Neural progenitor cell (in vitro differentiated cells): Measurements from ENCODE around the gene ZDBF2. TPM values are rescaled to one million over a fixed set of nuclear protein-coding genes. Genes with fewer than 3 reads are reported as not detected.

Experiments used
- DNase-seq: peaks from one replicate; pipeline ENCODE4 v3.0.0-alpha.2; 2016; ENCODE audit warnings: low spot score
- H2AFZ ChIP-seq: fragments of 200-600 bp; sonication (generic); replicated peaks from 2 replicates; pipeline ENCODE4 v1.6.1; 2016; ENCODE audit warnings: antibody characterized with exemption
- H3F3A ChIP-seq: fragments of 200-600 bp; sonication (generic); 2 replicates; pipeline ENCODE4 v1.6.1; 2016; ENCODE audit warnings: antibody characterized with exemption, low read depth
- H3K27ac ChIP-seq: fragments of 200-600 bp; sonication (generic); 2 replicates; pipeline ENCODE4 v1.5.1; 2016; ENCODE audit warnings: mild to moderate bottlenecking
- H3K27me3 ChIP-seq: fragments of 200-600 bp; sonication (generic); 2 replicates; pipeline ENCODE4 v1.6.1; 2016; ENCODE audit warnings: mild to moderate bottlenecking, moderate library complexity
- H3K36me3 ChIP-seq: fragments of 200-600 bp; sonication (generic); 2 replicates; pipeline ENCODE4 v1.5.1; 2016
- H3K4me1 ChIP-seq: fragments of 200-600 bp; sonication (generic); 2 replicates; pipeline ENCODE4 v1.6.1; 2016; ENCODE audit warnings: mixed run types
- H3K4me2 ChIP-seq: fragments of 200-600 bp; sonication (generic); 2 replicates; pipeline ENCODE4 v1.6.1; 2016
- H3K4me3 ChIP-seq: fragments of 200-600 bp; sonication (generic); 2 replicates; pipeline ENCODE4 v1.5.1; 2016
- H3K79me2 ChIP-seq: fragments of 200-600 bp; sonication (generic); 2 replicates; pipeline ENCODE4 v1.6.1; 2016; ENCODE audit warnings: low read depth
- H3K9ac ChIP-seq: fragments of 200-600 bp; sonication (generic); 2 replicates; pipeline ENCODE4 v1.6.1; 2016
- H3K9me3 ChIP-seq: fragments of 200-600 bp; sonication (generic); 2 replicates; pipeline ENCODE4 v1.5.1; 2016; ENCODE audit warnings: low read depth
- H4K20me1 ChIP-seq: fragments of 200-600 bp; sonication (generic); 2 replicates; pipeline ENCODE4 v1.6.1; 2016; ENCODE audit warnings: low read depth
- H3K27ac Mint-ChIP-seq: 3 replicates; pipeline ENCODE4 v1.8.0; 2021; ENCODE audit warnings: mixed read lengths
- H3K27me3 Mint-ChIP-seq: 2 replicates; pipeline ENCODE4 v1.8.0; 2022; ENCODE audit warnings: low read depth, mild to moderate bottlenecking, inconsistent platforms, moderate library complexity, mixed read lengths; ENCODE audit not compliant: insufficient read depth
- H3K36me3 Mint-ChIP-seq: 3 replicates; pipeline ENCODE4 v1.8.0; 2021; ENCODE audit warnings: mixed read lengths
- H3K4me1 Mint-ChIP-seq: 3 replicates; pipeline ENCODE4 v1.8.0; 2021; ENCODE audit warnings: mixed read lengths
- H3K4me3 Mint-ChIP-seq: 3 replicates; pipeline ENCODE4 v1.8.0; 2021; ENCODE audit warnings: mild to moderate bottlenecking, moderate library complexity, mixed read lengths
- H3K9me3 Mint-ChIP-seq: 3 replicates; pipeline ENCODE4 v1.8.0; 2020; ENCODE audit warnings: mixed read lengths
- EZH2 ChIP-seq: fragments of 200-600 bp; sonication (generic); IDR thresholded peaks from 2 replicates; pipeline ENCODE4 v1.6.1; 2017; ENCODE audit warnings: antibody characterized with exemption, mild to moderate bottlenecking, moderate library complexity
- EZH2phosphoT487 ChIP-seq: fragments of 200-600 bp; sonication (generic); IDR thresholded peaks from 2 replicates; pipeline ENCODE4 v1.6.1; 2017; ENCODE audit warnings: antibody characterized with exemption
- total RNA-seq: library from RNA; depleted of rRNA; stranded (reverse); fragments of >200 nt; gene quantifications from 2 replicates; pipeline ENCODE4 v1.2.3, GENCODE V29; 2015; ENCODE audit warnings: low replicate concordance
- TF ChIP-seq, protein P1 (sequence below): fragments of 200-600 bp; sonication (generic); IDR thresholded peaks from 2 replicates; pipeline ENCODE4 v1.5.1; 2017; ENCODE audit warnings: antibody characterized with exemption, mild to moderate bottlenecking

ZDBF2 gene
- total RNA-seq, 1 donor from 2014 or later: 83.6 TPM

DNA sequence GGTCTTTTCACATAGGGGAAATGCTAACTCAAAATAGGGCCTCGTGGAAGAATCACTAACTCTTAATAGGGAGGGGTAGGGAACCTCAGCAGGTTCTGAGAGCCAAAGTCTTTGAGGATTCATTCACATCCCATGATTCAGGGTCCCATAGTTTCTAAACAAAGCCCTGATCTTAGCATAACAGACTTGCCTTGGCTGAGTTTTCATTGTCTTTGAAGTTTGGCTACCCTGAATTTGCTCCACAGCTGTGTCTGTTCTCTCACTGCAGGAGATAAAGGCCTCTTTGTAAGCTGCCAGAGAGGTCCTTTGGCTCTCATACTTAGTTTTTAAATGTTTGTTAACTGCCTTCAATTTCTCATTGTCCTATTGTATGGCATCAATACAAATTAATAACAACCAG, 54.5 kb downstream of the ZDBF2 start:
- Histone ChIP-seq H3K27ac (peak overlapping the region; percentile 46), H3K79me2 (no peaks in the 10 kb centered on the region), H3K27me3 (no peaks in the 10 kb centered on the region), H2AFZ (no peak overlapping the region), H3K36me3 (no peaks in the 10 kb centered on the region), H3K4me1 (peaks cover 13% of the 10 kb centered on the region), H4K20me1 (no peaks in the 10 kb centered on the region), H3K4me2 (peak overlapping the region; percentile 44), H3F3A (peaks cover 12% of the 10 kb centered on the region), H3K9ac (no peak overlapping the region), H3K4me3 (no peak overlapping the region), H3K9me3 (no peaks in the 10 kb centered on the region)
- Mint-ChIP-seq H3K27me3 (peaks cover 7% of the 10 kb centered on the region), H3K9me3 (peaks cover 6% of the 10 kb centered on the region), H3K4me3 (no peak overlapping the region), H3K4me1 (peaks cover 14% of the 10 kb centered on the region), H3K27ac (peak overlapping the region; percentile 21), H3K36me3 (peaks cover 5% of the 10 kb centered on the region)
- peak; percentile 29 for DNase-seq
- TF ChIP-seq EZH2 (no peak), EZH2phosphoT487 (no peak)
- TF ChIP-seq, protein P1, sequence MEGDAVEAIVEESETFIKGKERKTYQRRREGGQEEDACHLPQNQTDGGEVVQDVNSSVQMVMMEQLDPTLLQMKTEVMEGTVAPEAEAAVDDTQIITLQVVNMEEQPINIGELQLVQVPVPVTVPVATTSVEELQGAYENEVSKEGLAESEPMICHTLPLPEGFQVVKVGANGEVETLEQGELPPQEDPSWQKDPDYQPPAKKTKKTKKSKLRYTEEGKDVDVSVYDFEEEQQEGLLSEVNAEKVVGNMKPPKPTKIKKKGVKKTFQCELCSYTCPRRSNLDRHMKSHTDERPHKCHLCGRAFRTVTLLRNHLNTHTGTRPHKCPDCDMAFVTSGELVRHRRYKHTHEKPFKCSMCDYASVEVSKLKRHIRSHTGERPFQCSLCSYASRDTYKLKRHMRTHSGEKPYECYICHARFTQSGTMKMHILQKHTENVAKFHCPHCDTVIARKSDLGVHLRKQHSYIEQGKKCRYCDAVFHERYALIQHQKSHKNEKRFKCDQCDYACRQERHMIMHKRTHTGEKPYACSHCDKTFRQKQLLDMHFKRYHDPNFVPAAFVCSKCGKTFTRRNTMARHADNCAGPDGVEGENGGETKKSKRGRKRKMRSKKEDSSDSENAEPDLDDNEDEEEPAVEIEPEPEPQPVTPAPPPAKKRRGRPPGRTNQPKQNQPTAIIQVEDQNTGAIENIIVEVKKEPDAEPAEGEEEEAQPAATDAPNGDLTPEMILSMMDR: no peak

DNA sequence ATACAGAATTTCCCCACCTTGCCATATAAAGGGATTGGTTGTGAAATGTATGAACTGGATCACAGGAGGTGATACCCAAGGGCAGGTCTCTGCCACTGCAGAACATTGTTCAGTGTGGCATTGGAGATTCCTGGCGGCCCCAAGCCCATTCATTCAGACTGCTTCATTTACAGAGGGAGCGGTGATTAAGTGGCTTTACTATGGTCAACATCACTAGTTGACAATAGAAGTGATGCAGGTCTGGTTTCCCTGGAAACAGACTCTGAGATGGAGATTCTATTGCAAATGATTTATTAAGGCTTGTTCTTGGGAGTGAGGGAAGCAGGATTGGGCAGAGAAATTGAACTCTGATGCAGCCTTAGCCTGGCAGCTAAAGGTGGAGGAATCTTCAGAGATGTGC, 62.4 kb downstream of the ZDBF2 start:
- Histone ChIP-seq H3K9me3 (no peaks in the 10 kb centered on the region), H3K27me3 (no peaks in the 10 kb centered on the region)
- H3K36me3 Mint-ChIP-seq: no peaks in the 10 kb centered on the region

DNA sequence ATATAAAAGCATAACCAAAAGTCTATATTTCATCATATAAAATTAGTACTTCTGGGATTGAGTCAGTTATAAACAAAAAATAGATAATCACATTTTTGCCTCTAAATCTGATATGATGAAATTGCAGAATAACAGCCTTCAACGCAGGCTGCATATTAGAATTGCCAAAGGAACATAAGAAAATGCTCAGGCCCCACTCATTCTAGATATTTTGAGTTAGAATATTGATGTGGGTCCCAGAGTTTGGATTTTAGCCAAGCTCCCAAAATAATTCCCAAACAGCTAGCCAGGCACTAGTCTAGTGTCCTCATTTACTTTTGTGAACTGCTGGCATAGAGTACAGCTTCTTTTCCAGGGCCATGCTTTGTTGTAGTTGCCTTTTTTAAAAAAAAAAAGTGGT, 63.5 kb downstream of the ZDBF2 start:
- H3K27ac ChIP-seq: no peak overlapping the region
- H3K4me3 ChIP-seq: no peak overlapping the region
- H3K9ac ChIP-seq: no peak overlapping the region
- Mint-ChIP-seq H3K27me3 (no peaks in the 10 kb centered on the region), H3K9me3 (no peaks in the 10 kb centered on the region), H3K4me1 (no peaks in the 10 kb centered on the region), H3K36me3 (no peaks in the 10 kb centered on the region), H3K27ac (no peak overlapping the region), H3K4me3 (no peak overlapping the region)
- no peak overlapping the region for H3K4me2 ChIP-seq
- H3K4me1 ChIP-seq: no peaks in the 10 kb centered on the region
- H4K20me1 ChIP-seq: no peaks in the 10 kb centered on the region
- H3K79me2 ChIP-seq: no peaks in the 10 kb centered on the region
- DNase-seq: no peak
- H2AFZ ChIP-seq: no peak overlapping the region
- H3K27me3 ChIP-seq: no peaks in the 10 kb centered on the region
- H3K36me3 ChIP-seq: no peaks in the 10 kb centered on the region
- TF ChIP-seq EZH2phosphoT487 (no peak), EZH2 (no peak)
- TF ChIP-seq, protein P1: no peak
- H3F3A ChIP-seq: no peaks in the 10 kb centered on the region
- no peaks in the 10 kb centered on the region for H3K9me3 ChIP-seq

More for the DNA sequence above, 62.4 kb downstream of the ZDBF2 start:
- Mint-ChIP-seq H3K27me3 (peaks cover 4% of the 10 kb centered on the region), H3K27ac (no peak overlapping the region), H3K9me3 (no peaks in the 10 kb centered on the region), H3K4me3 (no peak overlapping the region), H3K4me1 (no peaks in the 10 kb centered on the region)
- no peak for DNase-seq
- no peaks in the 10 kb centered on the region for H3K4me1 ChIP-seq
- no peak overlapping the region for H3K9ac ChIP-seq
- H3K4me3 ChIP-seq: no peak overlapping the region
- no peak for TF ChIP-seq EZH2phosphoT487
- TF ChIP-seq, protein P1: no peak
- TF ChIP-seq EZH2: no peak
- no peaks in the 10 kb centered on the region for H3F3A ChIP-seq
- no peak overlapping the region for H3K27ac ChIP-seq
- no peaks in the 10 kb centered on the region for H4K20me1 ChIP-seq
- no peak overlapping the region for H3K4me2 ChIP-seq
- H2AFZ ChIP-seq: no peak overlapping the region
- no peaks in the 10 kb centered on the region for H3K79me2 ChIP-seq
- H3K36me3 ChIP-seq: no peaks in the 10 kb centered on the region
